Activated CD4-positive, alpha-beta memory T cell treated with anti-CD3 and anti-CD28 coated beads, Interleukin-2, amount 10 ng/mL, durations not matched to agents 7 days and 5 days (primary cell): Measurements from ENCODE around the gene ZFR. TPM values are rescaled to one million over a fixed set of nuclear protein-coding genes. Genes with fewer than 3 reads are reported as not detected.
"Not testable (repeated sequence)": the region's sequence is repeated elsewhere in the genome, so short reads cannot be mapped to it uniquely, and the experiment has no call there.

Experiments
- CTCF ChIA-PET: fragments of 350-600 bp; sonication (Branson Sonifier 250); formaldehyde crosslinking; loops from one replicate; lab custom pipeline; 2021; ENCODE audit warnings: antibody characterized with exemption, inconsistent platforms; lab: Charles Lee
- POLR2A ChIA-PET: fragments of 350-600 bp; sonication (Branson Sonifier 250); formaldehyde crosslinking; loops from one replicate; lab custom pipeline; 2021; ENCODE audit warnings: antibody characterized with exemption; lab: Charles Lee
- DNase-seq: peaks from one replicate; pipeline ENCODE4 v3.0.0-alpha.2; 2020
- H3K27ac Mint-ChIP-seq: one replicate; pipeline ENCODE4 v1.8.0; 2021; ENCODE audit warnings: mild to moderate bottlenecking, mixed read lengths
- H3K27me3 Mint-ChIP-seq: one replicate; pipeline ENCODE4 v1.8.0; 2021; ENCODE audit warnings: mixed read lengths
- H3K36me3 Mint-ChIP-seq: one replicate; pipeline ENCODE4 v1.8.0; 2021; ENCODE audit warnings: low read depth, mixed read lengths
- H3K4me1 Mint-ChIP-seq: one replicate; pipeline ENCODE4 v1.8.0; 2021; ENCODE audit warnings: mixed read lengths
- H3K4me3 Mint-ChIP-seq: one replicate; pipeline ENCODE4 v1.8.0; 2021; ENCODE audit warnings: mild to moderate bottlenecking, mixed read lengths
- H3K9me3 Mint-ChIP-seq: one replicate; pipeline ENCODE4 v1.8.0; 2021; ENCODE audit warnings: mixed read lengths
- total RNA-seq, 2 experiments: library from RNA; stranded (reverse); gene quantifications; one replicate each; pipeline ENCODE4 v1.2.3, GENCODE V29; 2021

The ZFR gene
- total RNA-seq, 2 experiments from 2014 or later = 44.8 to 45.1 TPM

DNA sequence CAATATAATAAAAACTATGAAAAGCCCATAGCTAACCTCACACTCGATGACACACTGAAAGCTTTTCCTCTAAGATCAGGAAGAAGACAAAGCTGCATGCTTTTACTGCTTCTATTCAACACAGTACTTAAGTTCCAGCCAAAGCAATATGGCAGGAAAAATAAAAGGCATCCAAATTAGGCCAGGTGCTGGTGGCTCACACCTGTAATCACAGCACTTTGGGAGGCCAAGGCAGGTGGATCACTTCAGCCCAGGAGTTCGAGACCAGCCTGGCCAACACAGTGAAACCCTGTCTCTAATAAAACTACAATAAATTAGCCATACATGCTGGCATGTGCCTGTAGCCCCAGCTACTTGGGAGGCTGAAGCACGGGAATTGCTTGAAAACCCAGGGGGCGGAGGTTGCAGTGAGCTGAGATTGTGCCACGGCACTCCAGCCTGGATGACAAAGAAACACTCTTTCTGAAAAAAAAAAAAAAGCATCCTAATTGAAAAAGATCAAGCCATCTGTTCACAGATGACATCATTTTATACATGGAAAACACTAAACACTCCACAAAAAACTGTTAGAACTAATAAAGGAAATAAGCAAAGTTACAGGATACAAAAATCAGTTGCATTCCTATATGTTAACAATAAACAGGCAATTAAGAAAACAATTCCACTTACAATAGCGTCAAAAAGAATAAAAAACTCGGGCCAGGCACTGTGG lies 17.9 kb downstream of the ZFR start:
- Mint-ChIP-seq H3K4me3 (no peak overlapping the region), H3K27ac (no peak overlapping the region), H3K27me3 (no peaks in the 10 kb centered on the region), H3K9me3 (peaks cover 18% of the 10 kb centered on the region), H3K36me3 (peaks cover 52% of the 10 kb centered on the region), H3K4me1 (peaks cover 18% of the 10 kb centered on the region)
- POLR2A ChIA-PET = no interaction called here
- CTCF ChIA-PET = interaction anchor here (0.6 kb wide), 1 partner anchor 19 kb away, joined by 4 read pairs; no protein-coding TSS in a partner anchor
- no peak for DNase-seq

DNA sequence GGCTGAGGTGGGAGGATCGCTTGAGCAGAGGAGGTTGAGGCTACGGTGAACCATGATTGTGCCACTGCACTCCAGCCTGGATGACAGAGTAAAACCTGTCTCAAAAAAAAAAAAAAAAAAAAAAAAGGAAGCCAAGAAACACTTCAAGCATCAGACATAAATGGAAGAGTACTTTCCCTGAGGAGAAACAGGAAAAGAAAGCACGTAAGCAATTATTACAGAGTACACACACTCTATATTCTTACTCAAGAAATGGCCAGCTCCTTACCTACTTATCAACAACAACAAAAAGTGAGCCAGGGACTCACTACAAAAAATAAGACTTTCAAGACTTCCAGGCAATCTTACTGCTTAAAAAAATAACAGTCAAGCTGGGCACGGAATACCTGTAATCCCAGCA lies 21.8 kb downstream of the ZFR start:
- H3K4me1 Mint-ChIP-seq = peaks cover 6% of the 10 kb centered on the region
- peaks cover 13% of the 10 kb centered on the region for H3K9me3 Mint-ChIP-seq
- H3K27ac Mint-ChIP-seq = no peak overlapping the region
- H3K27me3 Mint-ChIP-seq = no peaks in the 10 kb centered on the region
- CTCF ChIA-PET = no interaction called here
- no peak overlapping the region for H3K4me3 Mint-ChIP-seq
- POLR2A ChIA-PET = no interaction called here
- DNase-seq = no peak
- peaks cover 37% of the 10 kb centered on the region for H3K36me3 Mint-ChIP-seq

DNA sequence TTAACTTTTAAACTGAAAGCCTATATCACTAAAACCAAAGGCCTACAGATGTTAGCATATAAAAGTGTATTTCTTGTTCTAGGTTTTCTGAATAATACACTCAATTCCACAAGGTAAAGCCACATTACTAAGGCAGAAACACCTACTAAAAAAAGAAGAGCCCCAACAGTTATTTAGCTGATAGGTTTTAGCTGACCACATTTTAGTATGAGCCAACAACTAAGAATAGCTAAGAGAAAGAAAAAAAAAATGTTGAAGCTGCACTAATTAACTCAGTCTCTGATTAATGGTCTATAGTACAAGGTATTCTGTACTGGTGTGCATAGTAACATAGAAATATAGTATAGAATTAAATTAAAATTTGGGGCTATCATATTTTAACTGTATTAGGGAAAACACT lies 23.5 kb downstream of the ZFR start:
- Mint-ChIP-seq H3K27me3 (no peaks in the 10 kb centered on the region), H3K36me3 (peaks cover 36% of the 10 kb centered on the region), H3K9me3 (peaks cover 1% of the 10 kb centered on the region), H3K27ac (no peak overlapping the region), H3K4me3 (no peak overlapping the region), H3K4me1 (peaks cover 9% of the 10 kb centered on the region)
- POLR2A ChIA-PET = interaction anchor here (0.6 kb wide), 1 partner anchor 270 kb away, joined by 3 read pairs; no protein-coding TSS in a partner anchor
- no peak for DNase-seq
- CTCF ChIA-PET = no interaction called here

DNA sequence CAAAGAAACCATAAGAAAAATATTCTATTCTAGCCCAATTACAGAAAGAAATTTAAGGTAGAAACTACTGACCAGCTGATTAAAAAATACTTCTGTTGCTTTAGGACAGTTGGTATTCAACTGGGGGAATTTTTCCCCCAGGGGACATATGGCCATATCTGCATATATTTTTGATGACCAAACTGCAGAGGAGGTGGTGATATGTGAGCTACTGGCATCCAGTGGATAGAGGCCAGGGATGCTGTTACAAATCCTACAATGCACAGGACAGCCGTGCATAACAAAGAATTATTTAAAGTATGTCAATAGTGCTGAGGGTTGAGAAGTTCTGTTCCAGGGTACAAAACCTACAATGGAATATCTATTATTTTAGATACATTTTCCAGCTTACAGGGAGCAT lies 24.0 kb downstream of the ZFR start:
- ChIA-PET CTCF (interaction anchor here (0.7 kb wide), 1 partner anchor 192 kb away, joined by 3 read pairs; no protein-coding TSS in a partner anchor), POLR2A (interaction anchor here (0.9 to 1.1 kb wide), 2 partner anchors 10 to 18 kb away, joined by 3 read pairs; no protein-coding TSS in a partner anchor)
- Mint-ChIP-seq H3K4me1 (peaks cover 9% of the 10 kb centered on the region), H3K36me3 (peaks cover 40% of the 10 kb centered on the region), H3K27ac (no peak overlapping the region), H3K27me3 (no peaks in the 10 kb centered on the region), H3K9me3 (no peaks in the 10 kb centered on the region), H3K4me3 (no peak overlapping the region)
- DNase-seq = no peak

DNA sequence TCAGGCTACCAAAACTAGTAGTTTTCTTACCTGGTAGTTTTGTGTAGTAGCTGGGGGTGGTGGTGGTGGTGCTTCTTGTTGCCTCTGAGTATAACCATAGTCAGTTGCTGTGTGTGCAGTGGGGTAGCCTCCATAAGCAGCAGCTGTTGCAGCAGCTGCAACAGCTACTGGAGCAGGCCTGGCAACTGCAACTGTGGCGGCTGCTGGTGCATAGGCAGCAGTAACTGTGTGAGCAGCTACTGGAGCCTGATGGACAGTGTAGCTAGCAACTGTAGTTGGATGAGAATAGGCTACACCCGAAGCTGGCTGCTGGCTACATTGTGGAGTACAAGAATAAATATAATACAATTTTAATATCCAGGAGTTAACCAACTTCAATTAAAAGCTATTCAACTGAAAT lies 24.7 kb downstream of the ZFR start:
- peaks cover 44% of the 10 kb centered on the region for H3K36me3 Mint-ChIP-seq
- H3K27me3 Mint-ChIP-seq = no peaks in the 10 kb centered on the region
- POLR2A ChIA-PET = interaction anchor here (0.9 to 1.1 kb wide), 2 partner anchors 11 to 19 kb away, joined by 3 read pairs; no protein-coding TSS in a partner anchor
- no peak overlapping the region for H3K27ac Mint-ChIP-seq
- no peak for DNase-seq
- peaks cover 9% of the 10 kb centered on the region for H3K4me1 Mint-ChIP-seq
- no peak overlapping the region for H3K4me3 Mint-ChIP-seq
- no peaks in the 10 kb centered on the region for H3K9me3 Mint-ChIP-seq
- CTCF ChIA-PET = interaction anchor here (0.7 kb wide), 1 partner anchor 193 kb away, joined by 3 read pairs; no protein-coding TSS in a partner anchor

DNA sequence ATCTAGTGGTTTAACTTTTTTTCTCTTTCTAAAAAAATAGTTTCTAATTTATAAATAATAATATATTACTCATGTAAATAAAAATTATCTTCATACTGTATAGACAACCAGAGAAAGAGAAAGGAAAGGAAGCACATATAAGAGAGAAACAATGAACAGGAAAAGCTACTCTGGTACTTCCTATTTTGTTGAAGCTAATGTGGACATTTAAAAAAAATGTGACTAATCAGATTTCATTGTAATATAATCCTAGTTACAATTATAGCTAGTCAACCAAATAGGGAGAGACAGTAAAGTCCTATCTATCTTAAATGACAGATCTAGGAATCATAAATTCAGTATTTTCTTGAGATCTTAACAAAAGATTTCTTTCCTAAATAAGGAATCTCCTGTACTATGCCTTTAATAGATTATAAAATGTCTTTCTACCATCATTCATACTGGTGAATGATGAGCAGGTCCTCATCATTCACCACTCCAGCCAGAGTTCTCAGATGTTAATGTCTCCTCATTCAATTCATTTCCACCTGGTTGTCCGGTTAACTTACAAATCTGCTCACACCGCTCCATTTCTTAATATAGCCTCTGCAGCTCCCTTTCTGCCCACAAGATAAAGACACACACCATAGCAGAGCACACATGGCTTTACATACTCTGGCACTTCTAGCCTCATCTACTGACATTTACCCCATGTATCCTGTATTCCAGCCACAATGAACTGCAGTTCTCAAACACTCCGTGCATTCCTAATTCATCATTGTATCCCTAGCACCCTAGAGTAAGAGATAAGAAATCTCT lies 30.9 kb downstream of the ZFR start:
- Mint-ChIP-seq H3K36me3 (peaks cover 66% of the 10 kb centered on the region), H3K4me3 (no peak overlapping the region), H3K27me3 (no peaks in the 10 kb centered on the region), H3K4me1 (peaks cover 6% of the 10 kb centered on the region), H3K27ac (peak overlapping the region; percentile 26), H3K9me3 (no peaks in the 10 kb centered on the region)
- DNase-seq = no peak
- POLR2A ChIA-PET = interaction anchor here (1.6 kb wide), 1 partner anchor 22 kb away, joined by 4 read pairs; no protein-coding TSS in a partner anchor
- CTCF ChIA-PET = interaction anchor here (1.2 kb wide), 1 partner anchor 176 kb away, joined by 7 read pairs; no protein-coding TSS in a partner anchor

DNA sequence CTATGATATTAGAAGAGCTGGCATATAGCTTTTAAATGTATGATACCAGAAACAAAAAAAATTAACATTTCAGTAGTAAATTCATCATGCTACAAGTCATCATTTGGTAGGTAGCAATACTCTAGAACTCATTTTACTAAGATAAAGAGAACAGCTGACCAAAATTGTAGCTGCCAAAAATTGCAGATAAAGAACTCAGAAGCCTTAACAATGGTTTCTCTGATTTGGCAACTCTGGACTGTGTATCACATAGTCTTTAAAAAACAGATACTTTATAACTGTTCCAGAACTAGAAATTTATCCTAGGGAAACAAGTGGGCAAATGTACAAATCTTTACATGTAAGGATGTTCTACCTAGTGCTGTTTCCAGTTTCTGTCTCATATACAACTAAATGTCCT lies 33.9 kb downstream of the ZFR start:
- H3K27ac Mint-ChIP-seq = no peak overlapping the region

DNA sequence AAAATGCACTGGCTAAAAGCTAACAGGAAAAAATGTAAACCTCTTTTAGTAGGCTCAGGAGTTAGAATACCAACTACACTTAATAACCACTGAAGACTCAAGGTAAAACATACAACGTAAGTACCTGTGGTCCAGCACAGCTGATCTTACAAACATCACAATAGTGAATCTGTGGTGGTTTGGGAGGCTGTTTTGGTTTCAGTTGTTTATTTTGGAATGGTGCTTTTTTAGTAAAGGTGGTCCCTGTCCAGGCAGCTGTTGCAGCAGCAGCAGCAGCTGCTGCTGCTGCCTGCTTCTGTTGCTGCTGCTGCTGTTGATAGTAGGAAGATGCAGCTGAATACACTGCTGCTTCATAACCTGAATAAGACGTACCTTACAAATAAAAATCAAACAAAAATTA lies 37.9 kb downstream of the ZFR start:
- no peak overlapping the region for H3K4me3 Mint-ChIP-seq
- H3K4me1 Mint-ChIP-seq = no peaks in the 10 kb centered on the region
- POLR2A ChIA-PET = interaction anchor here (1.0 kb wide), 1 partner anchor 183 kb away, joined by 3 read pairs; no protein-coding TSS in a partner anchor
- no peak for DNase-seq
- H3K27ac Mint-ChIP-seq = no peak overlapping the region
- H3K27me3 Mint-ChIP-seq = no peaks in the 10 kb centered on the region
- peaks cover 68% of the 10 kb centered on the region for H3K36me3 Mint-ChIP-seq
- H3K9me3 Mint-ChIP-seq = no peaks in the 10 kb centered on the region
- CTCF ChIA-PET = interaction anchor here (1.0 to 1.2 kb wide), 2 partner anchors 38 to 184 kb away, joined by 3 to 4 read pairs; partner anchors contain the start of gene ZFR

More for the DNA sequence above, 33.9 kb downstream of the ZFR start:
- Mint-ChIP-seq H3K4me1 (peaks cover 4% of the 10 kb centered on the region), H3K9me3 (no peaks in the 10 kb centered on the region), H3K36me3 (peaks cover 59% of the 10 kb centered on the region), H3K4me3 (no peak overlapping the region), H3K27me3 (no peaks in the 10 kb centered on the region)
- ChIA-PET POLR2A (interaction anchor here (1.3 kb wide), 1 partner anchor 34 kb away, joined by 3 read pairs; the partner anchor contains the start of gene ZFR), CTCF (no interaction called here)
- DNase-seq = no peak

DNA sequence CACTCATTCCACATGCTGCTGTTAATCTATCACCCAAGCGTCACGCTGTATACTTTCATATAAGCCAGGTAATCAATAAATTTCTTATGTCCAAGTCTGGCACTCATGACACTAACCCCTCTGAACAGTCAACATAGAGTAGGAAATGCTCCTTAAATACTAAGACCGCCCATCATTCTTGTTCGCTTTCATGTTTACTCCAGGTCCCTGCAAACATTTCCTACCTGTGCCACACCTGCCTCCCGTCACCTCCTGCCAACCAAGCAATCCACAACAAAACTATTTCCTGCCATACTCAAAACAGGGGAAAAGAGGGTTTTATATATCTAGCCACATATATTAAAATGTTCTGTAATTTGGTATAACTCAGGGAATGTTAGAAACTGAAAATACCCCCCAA lies 39.0 kb downstream of the ZFR start:
- Mint-ChIP-seq H3K27me3 (no peaks in the 10 kb centered on the region), H3K4me1 (no peaks in the 10 kb centered on the region), H3K27ac (no peak overlapping the region), H3K36me3 (peaks cover 69% of the 10 kb centered on the region), H3K4me3 (no peak overlapping the region), H3K9me3 (no peaks in the 10 kb centered on the region)
- CTCF ChIA-PET = no interaction called here
- no peak for DNase-seq
- POLR2A ChIA-PET = no interaction called here

DNA sequence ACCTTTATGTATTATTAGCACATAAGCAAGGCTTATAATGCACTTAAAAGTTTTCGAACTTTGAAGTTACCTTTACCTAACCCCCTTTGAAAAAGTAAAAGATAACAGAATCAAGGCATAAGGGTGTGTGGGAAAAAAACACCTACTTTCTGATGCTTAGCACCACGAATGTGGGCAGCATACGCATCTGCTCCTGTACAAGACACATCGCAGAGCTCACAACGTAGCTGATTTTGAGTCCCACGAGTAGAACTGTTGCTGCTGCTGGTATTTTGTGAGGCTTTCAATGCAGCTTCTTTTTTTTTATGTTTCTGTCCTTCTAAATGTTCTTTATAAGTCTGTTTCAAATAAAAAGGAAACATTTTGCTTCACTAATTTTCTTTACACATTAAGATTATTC lies 40.8 kb downstream of the ZFR start:
- H3K36me3 Mint-ChIP-seq = peaks cover 69% of the 10 kb centered on the region
- no peaks in the 10 kb centered on the region for H3K9me3 Mint-ChIP-seq
- no peak overlapping the region for H3K27ac Mint-ChIP-seq
- H3K27me3 Mint-ChIP-seq = no peaks in the 10 kb centered on the region
- no peak overlapping the region for H3K4me3 Mint-ChIP-seq
- ChIA-PET POLR2A (interaction anchor here (0.6 kb wide), 1 partner anchor 24 kb away, joined by 4 read pairs; no protein-coding TSS in a partner anchor), CTCF (no interaction called here)
- H3K4me1 Mint-ChIP-seq = no peaks in the 10 kb centered on the region
- DNase-seq = no peak

DNA sequence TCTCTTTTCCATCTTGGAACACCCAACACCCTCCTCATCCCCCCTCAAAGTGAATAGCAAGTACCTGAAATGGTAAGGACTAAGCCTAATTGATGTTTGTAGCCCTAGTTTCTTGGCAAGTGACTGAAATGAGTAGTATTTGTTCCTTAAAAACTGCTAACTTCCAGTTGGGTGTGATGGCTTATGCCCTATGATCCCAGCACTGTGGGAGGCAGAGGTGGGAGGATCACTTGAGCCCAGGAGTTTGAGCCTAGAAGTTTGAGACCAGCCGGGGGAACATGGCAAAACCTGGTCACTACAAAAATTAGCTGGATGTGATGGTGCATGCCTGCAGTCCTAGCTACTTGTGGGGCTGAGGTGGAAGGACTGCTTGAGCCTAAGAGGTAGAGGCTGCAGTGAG lies 44.1 kb downstream of the ZFR start:
- H3K4me1 Mint-ChIP-seq = no peaks in the 10 kb centered on the region
- H3K4me3 Mint-ChIP-seq = no peak overlapping the region
- H3K27me3 Mint-ChIP-seq = no peaks in the 10 kb centered on the region
- no peak for DNase-seq
- CTCF ChIA-PET = interaction anchor here (1.3 kb wide), 1 partner anchor 13 kb away, joined by 3 read pairs; no protein-coding TSS in a partner anchor
- POLR2A ChIA-PET = no interaction called here
- H3K9me3 Mint-ChIP-seq = no peaks in the 10 kb centered on the region
- H3K36me3 Mint-ChIP-seq = peaks cover 67% of the 10 kb centered on the region
- H3K27ac Mint-ChIP-seq = no peak overlapping the region

DNA sequence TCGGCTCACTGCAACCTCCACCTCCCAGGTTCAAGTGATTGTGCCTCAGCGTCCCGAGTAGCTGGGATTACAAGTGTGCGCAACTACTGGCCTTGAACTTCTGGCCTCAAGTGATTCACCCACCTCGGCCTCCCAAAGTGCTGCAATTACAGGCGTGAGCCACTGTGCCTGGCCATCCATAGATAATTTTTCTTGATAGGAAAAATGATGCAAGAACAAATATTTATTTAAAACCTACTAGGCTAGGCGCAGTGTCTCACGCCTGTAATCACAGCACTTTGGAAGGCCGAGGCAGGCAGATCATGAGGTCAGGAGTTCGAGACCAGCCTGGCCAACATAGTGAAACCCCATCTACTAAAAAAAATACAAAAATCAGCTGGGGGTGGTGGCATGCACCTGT lies 45.8 kb downstream of the ZFR start:
- peaks cover 67% of the 10 kb centered on the region for H3K36me3 Mint-ChIP-seq
- H3K4me1 Mint-ChIP-seq, H3K27me3 Mint-ChIP-seq, DNase-seq, H3K4me3 Mint-ChIP-seq, POLR2A ChIA-PET, H3K9me3 Mint-ChIP-seq, H3K27ac Mint-ChIP-seq: not testable (repeated sequence)
- CTCF ChIA-PET = interaction anchor here (1.2 kb wide), 1 partner anchor 191 kb away, joined by 4 read pairs; no protein-coding TSS in a partner anchor

DNA sequence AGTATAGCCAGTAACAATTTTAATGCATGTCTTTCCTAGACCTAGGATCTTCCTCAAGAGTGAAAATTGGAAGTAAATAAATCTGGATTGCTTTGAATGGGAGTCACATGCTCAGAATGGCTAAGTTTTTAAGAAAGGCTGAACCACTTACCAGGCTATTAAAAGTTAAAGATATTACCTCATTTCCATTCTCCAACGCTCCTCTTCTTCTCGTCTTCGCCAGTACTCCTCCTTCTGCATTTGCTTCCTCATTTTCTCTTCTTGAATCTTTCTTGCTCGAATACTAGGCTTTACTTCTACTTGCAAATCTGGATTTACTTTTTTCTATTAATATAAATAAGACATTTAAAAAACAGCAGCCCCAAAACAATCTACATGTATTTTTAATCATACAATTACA lies 49.6 kb downstream of the ZFR start:
- Mint-ChIP-seq H3K27me3 (no peaks in the 10 kb centered on the region), H3K36me3 (peaks cover 63% of the 10 kb centered on the region), H3K9me3 (no peaks in the 10 kb centered on the region), H3K4me1 (peaks cover 2% of the 10 kb centered on the region), H3K4me3 (no peak overlapping the region), H3K27ac (no peak overlapping the region)
- no peak for DNase-seq
- ChIA-PET POLR2A (no interaction called here), CTCF (no interaction called here)
